HG03520 (cell line): ENCODE measurements around the gene OR8K1.

Experiments used
- ATAC-seq: cut with Tn5 transposase; IDR thresholded peaks from one replicate; pipeline ENCODE4 v1.9.1; 2021; ENCODE audit warnings: mild to moderate bottlenecking, moderate library complexity; ENCODE audit not compliant: unreplicated experiment

OR8K1 gene

GRCh38 chr11:56345739-56346138, at the start of gene OR8K1:
OR8K1 (plus strand) TSS chr11:56346039; CDS start chr11:56346039, 0 bp downstream.
- no peak for ATAC-seq

DNA sequence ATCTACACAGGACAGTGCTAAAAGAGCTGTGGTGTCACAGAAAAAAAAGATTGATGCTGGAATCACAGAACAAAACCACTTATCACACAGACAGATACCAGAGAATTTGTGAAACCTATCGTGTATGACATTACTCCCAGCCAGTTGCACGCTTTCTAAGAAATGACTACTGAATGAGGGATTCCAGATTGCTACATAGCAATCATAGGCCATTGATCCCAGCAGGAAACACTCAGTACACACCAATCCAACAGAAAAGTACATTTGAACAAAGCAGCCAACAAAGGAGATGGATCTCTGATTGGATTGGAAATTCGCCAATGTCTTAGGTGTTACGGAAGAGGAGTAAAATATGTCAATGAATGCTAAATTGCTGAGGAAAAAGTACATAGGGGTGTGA, 48.9 kb upstream of the OR8K1 start:
- ATAC-seq: no peak

- no peak for ATAC-seq
Observed at GRCh38 chr11:56307836-56308235, 38.0 kb upstream of the OR8K1 start.

- ATAC-seq: no peak
Observed at GRCh38 chr11:56314844-56315243, 31.0 kb upstream of the OR8K1 start, which contains the start of gene OR8K3. OR8K3 (plus strand) TSS chr11:56315144; CDS start chr11:56318307, 3,163 bp downstream.

GRCh38 chr11:56331861-56332491, 13.9 kb upstream of the OR8K1 start:
- ATAC-seq: no peak

GRCh38 chr11:56333156-56333555, 12.7 kb upstream of the OR8K1 start:
- no peak for ATAC-seq

GRCh38 chr11:56340289-56340688, 5.5 kb upstream of the OR8K1 start:
- no peak for ATAC-seq

DNA sequence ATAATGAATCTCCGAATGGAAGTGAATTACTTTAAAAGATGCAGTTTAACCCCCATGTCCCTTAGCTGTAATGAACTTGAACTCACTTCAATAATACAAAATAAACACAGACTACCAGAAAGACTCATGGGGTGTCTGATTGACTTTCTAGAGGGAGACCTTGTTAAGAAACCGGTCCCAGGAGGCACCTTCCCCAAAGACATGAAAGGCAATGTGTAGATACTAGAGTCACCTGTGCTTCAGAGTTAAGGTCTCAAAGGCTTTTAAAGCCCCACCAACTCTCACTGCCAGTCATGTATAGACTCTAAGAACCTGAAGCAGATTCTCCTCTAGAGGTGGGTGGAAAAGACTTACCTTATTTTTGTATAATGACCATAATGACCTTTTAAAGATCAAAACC, 8.2 kb downstream of the OR8K1 start, which contains the start of gene OR8J1:
OR8J1 (plus strand) TSS at position 301 of the 400 bp plus-strand sequence. CDS start 5,956 bp downstream, outside the sequence.
- ATAC-seq: no peak

DNA sequence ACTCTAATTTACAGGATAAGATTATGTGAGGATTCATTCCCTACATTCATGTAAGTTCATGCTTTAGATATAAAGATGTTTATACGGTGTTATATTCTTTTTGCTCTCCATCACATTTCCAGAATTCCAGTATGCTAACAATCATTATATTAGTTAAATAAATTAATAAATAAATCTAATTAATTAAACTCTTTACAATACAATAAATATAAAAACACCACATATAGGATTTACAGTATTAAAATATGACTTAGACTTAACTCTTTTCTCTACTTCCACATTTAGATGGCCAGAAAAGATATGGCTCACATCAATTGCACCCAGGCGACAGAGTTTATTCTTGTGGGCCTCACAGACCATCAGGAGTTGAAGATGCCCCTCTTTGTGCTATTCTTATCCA, 29.5 kb downstream of the OR8K1 start, which contains the start of gene OR8U1:
OR8U1 (plus strand) TSS at position 301 of the 400 bp plus-strand sequence; CDS start at position 301, 0 bp downstream.
- no peak for ATAC-seq

DNA sequence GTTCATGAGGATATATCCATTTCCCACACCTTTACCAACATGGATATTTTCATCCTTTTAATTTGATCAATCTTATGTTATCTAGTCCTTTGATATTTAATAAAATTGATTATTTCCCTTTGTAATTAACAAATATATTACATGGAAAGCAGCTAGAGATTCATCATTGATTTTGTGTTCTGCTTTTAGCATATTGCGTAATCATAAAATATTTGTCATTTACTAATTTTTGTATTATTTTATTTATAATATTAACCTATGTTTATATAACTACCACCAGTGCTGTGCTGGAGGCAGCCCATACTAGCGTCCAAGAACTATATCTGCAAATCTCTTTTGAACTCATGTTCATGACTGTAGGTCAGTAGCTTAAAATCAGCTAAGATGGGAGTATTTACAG, 34.3 kb downstream of the OR8K1 start:
- ATAC-seq: no peak

DNA sequence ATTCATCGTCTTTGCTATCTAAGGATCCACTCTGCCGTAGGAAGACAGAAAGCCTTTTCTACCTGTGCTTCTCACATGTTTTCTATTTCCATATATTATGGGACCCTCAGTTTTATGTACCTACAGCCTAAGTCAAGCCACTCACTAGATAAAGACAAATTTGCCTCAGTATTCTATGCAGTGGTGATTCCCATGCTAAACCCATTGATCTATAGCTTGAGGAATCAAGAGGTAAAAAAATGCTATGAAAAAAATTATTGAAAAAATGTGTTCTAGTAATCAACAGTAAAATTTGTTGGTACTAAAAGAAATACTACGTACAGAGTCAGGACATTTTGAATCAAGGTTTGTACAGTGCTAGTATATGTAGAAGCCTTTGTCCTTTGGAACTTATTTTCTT, 48.5 kb downstream of the OR8K1 start:
- ATAC-seq: no peak

DNA sequence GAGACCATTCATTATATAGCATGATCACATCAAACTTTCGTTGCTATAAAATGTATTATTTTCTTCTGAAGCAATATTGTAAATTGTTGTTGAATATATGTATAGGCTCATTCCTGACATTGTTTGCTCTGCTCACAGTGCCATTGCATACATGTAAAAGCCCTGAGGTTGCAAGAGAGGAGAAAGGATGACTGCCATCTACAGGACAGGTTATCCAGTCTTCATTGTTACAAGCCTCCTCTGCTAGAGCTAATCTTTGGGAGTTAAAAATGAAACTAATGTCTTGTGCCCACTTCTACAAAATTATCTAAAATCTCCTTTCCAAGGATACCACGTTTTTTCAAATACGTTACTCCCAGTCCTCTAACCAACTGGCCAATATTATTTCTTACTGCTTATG, 50.2 kb downstream of the OR8K1 start:
- no peak for ATAC-seq
